OCI-LY1 (cell line): ENCODE data around the gene DFFB.

Experiments used
- H2AFZ ChIP-seq: fragments of 200-600 bp; sonication (generic), shearing (Covaris generic); 2 replicates; pipeline ENCODE4 v1.6.0; 2014; ENCODE audit warnings: antibody characterized with exemption, mild to moderate bottlenecking, low read length
- H3F3A ChIP-seq: fragments of 200-600 bp; sonication (generic), shearing (Covaris generic); 2 replicates; pipeline ENCODE4 v1.6.0; 2014; ENCODE audit warnings: mild to moderate bottlenecking, antibody characterized with exemption, low read length, moderate library complexity; ENCODE audit not compliant: insufficient read depth
- H3K27ac ChIP-seq: fragments of 200-600 bp; sonication (generic); 2 replicates; pipeline ENCODE4 v1.5.1; 2014; ENCODE audit warnings: low read length, mixed run types, mild to moderate bottlenecking, low read depth; ENCODE audit not compliant: poor library complexity, severe bottlenecking
- H3K27me3 ChIP-seq: fragments of 200-600 bp; sonication (generic); 2 replicates; pipeline ENCODE4 v1.6.0; 2014; ENCODE audit warnings: antibody characterized with exemption, mild to moderate bottlenecking, low read length, moderate library complexity; ENCODE audit not compliant: insufficient read depth
- H3K36me3 ChIP-seq: fragments of 200-600 bp; sonication (generic); 2 replicates; pipeline ENCODE4 v1.6.1; 2014; ENCODE audit warnings: mild to moderate bottlenecking, antibody characterized with exemption, low read length, moderate library complexity, mixed read lengths; ENCODE audit not compliant: insufficient read depth
- H3K4me1 ChIP-seq: fragments of 200-600 bp; sonication (generic); 2 replicates; pipeline ENCODE4 v1.5.1; 2014; ENCODE audit warnings: mild to moderate bottlenecking, low read length, moderate library complexity; ENCODE audit not compliant: insufficient read depth, severe bottlenecking
- H3K4me2 ChIP-seq: fragments of 200-600 bp; sonication (generic), shearing (Covaris generic); 2 replicates; pipeline ENCODE4 v1.6.1; 2014; ENCODE audit warnings: low read length
- H3K4me3 ChIP-seq: fragments of 200-600 bp; sonication (generic); 2 replicates; pipeline ENCODE4 v1.5.1; 2014; ENCODE audit warnings: low read length, low read depth, mild to moderate bottlenecking, mixed read lengths; ENCODE audit not compliant: poor library complexity, severe bottlenecking
- H3K79me2 ChIP-seq: fragments of 200-600 bp; shearing (Covaris generic); 2 replicates; pipeline ENCODE4 v1.6.1; 2016; ENCODE audit warnings: mixed run types, low read length, mixed read lengths; ENCODE audit not compliant: insufficient read depth
- H3K9ac ChIP-seq: fragments of 200-600 bp; sonication (generic), shearing (Covaris generic); 2 replicates; pipeline ENCODE4 v1.6.1; 2014; ENCODE audit warnings: mild to moderate bottlenecking, low read length, mixed read lengths
- H3K9me2 ChIP-seq: fragments of 200-600 bp; sonication (generic), shearing (Covaris generic); 2 replicates; pipeline ENCODE4 v1.6.1; 2014; ENCODE audit warnings: low read depth, mild to moderate bottlenecking, low read length, mixed read lengths
- H3K9me3 ChIP-seq: fragments of 200-600 bp; shearing (Covaris generic); 2 replicates; pipeline ENCODE4 v1.6.1; 2014; ENCODE audit warnings: low read length, mixed read lengths
- H4K20me1 ChIP-seq: fragments of 200-600 bp; sonication (generic), shearing (Covaris generic); 2 replicates; pipeline ENCODE4 v1.6.0; 2016; ENCODE audit warnings: mild to moderate bottlenecking, low read length; ENCODE audit not compliant: insufficient read depth
- EZH2 ChIP-seq: fragments of 200-600 bp; sonication (generic), shearing (Covaris generic); IDR thresholded peaks from 2 replicates; pipeline ENCODE4 v1.8.0; 2017; ENCODE audit warnings: borderline replicate concordance, mixed run types, mild to moderate bottlenecking, antibody characterized with exemption, low read length, moderate library complexity, mixed read lengths
- TF ChIP-seq, protein P1 (sequence below): fragments of 200-600 bp; sonication (generic), shearing (Covaris generic); IDR thresholded peaks from 2 replicates; pipeline ENCODE4 v1.5.1; 2017; ENCODE audit warnings: mild to moderate bottlenecking, antibody characterized with exemption, low read length, moderate library complexity, mixed read lengths

The DFFB gene

DNA sequence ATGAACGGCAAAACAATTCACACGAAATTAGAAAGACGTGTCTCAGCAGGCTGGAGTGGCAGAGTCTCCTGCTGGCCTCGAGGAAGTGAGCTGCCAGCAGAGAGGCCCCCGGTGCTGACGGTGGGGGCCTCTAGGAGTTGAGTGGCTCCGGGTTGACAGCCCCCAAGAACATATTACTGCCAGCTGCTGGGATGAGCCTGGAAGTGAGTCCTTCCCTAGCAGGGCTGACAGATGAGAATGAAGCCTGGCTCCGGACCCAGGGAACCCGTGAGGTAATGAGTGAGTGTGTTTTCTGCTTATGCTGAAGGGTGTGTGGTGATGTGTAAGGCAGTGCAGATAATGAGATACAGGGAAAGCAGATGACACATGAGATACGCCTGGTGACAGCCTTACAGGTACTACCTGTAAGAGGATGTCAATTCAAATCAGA lies 37.5 kb upstream of the DFFB start:
- Histone ChIP-seq H3K9me2 (no peaks in the 10 kb centered on the region), H3K9ac (no peak overlapping the region), H4K20me1 (no peaks in the 10 kb centered on the region), H3K79me2 (no peaks in the 10 kb centered on the region), H3K4me1 (no peaks in the 10 kb centered on the region), H3F3A (no peaks in the 10 kb centered on the region), H3K4me2 (no peak overlapping the region), H3K27ac (no peak overlapping the region), H2AFZ (no peak overlapping the region), H3K9me3 (no peaks in the 10 kb centered on the region), H3K4me3 (no peak overlapping the region), H3K27me3 (no peaks in the 10 kb centered on the region), H3K36me3 (peaks cover 50% of the 10 kb centered on the region)
- no peak for TF ChIP-seq EZH2
- TF ChIP-seq, protein P1, sequence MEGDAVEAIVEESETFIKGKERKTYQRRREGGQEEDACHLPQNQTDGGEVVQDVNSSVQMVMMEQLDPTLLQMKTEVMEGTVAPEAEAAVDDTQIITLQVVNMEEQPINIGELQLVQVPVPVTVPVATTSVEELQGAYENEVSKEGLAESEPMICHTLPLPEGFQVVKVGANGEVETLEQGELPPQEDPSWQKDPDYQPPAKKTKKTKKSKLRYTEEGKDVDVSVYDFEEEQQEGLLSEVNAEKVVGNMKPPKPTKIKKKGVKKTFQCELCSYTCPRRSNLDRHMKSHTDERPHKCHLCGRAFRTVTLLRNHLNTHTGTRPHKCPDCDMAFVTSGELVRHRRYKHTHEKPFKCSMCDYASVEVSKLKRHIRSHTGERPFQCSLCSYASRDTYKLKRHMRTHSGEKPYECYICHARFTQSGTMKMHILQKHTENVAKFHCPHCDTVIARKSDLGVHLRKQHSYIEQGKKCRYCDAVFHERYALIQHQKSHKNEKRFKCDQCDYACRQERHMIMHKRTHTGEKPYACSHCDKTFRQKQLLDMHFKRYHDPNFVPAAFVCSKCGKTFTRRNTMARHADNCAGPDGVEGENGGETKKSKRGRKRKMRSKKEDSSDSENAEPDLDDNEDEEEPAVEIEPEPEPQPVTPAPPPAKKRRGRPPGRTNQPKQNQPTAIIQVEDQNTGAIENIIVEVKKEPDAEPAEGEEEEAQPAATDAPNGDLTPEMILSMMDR, result no peak

DNA sequence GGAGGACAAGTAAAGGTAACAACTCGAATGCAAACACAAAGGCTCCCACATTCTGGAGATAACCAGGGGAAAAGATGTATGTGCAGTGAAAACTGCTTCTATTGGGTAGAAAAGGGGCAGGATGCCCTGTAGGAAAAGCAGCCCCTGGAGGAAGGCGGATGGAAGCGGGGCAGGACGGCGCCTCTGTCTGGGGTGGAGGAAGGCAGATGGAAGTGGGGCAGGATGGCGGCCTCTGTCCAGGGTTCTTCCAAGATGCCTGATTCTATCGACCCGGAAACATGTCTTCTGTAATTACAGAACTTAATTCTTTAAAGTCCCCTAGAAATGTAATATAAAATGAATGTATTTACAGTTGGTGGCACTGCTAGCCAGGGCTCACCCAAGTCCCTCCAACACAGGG lies 37.0 kb upstream of the DFFB start:
- H2AFZ ChIP-seq, result no peak overlapping the region
- no peak overlapping the region for H3K4me3 ChIP-seq
- no peaks in the 10 kb centered on the region for H4K20me1 ChIP-seq
- H3K27me3 ChIP-seq, result no peaks in the 10 kb centered on the region
- no peaks in the 10 kb centered on the region for H3K9me2 ChIP-seq
- H3K9ac ChIP-seq, result no peak overlapping the region
- no peaks in the 10 kb centered on the region for H3F3A ChIP-seq
- H3K27ac ChIP-seq, result no peak overlapping the region
- peaks cover 48% of the 10 kb centered on the region for H3K36me3 ChIP-seq
- no peaks in the 10 kb centered on the region for H3K4me1 ChIP-seq
- H3K4me2 ChIP-seq, result no peak overlapping the region
- no peaks in the 10 kb centered on the region for H3K79me2 ChIP-seq
- no peaks in the 10 kb centered on the region for H3K9me3 ChIP-seq
- TF ChIP-seq, protein P1, result no peak
- TF ChIP-seq EZH2, result no peak

DNA sequence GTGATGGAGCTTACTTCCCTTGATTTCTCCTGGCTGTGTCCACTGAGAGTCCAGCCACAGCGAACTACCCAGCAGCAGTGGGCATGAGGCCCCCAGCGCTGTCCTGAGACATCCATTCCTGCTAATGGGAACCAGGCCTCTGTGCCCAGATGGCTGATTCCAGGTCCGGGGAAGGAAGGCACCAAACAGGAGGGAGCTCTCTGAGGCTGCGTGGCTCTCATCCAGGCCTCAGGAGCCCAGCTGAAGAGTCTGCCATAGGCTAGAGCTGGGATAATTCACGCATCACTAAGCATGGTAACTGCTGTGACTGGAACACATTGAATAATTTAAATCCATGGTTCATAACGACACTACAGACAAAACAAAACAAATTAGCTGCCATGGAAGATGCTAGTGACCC lies 36.3 kb upstream of the DFFB start:
- Histone ChIP-seq H3K36me3 (peaks cover 53% of the 10 kb centered on the region), H3K27ac (no peak overlapping the region), H3K4me1 (no peaks in the 10 kb centered on the region)

More for the DNA sequence above, 36.3 kb upstream of the DFFB start:
- no peak overlapping the region for H2AFZ ChIP-seq
- H3K79me2 ChIP-seq, result no peaks in the 10 kb centered on the region
- no peaks in the 10 kb centered on the region for H3K27me3 ChIP-seq
- H3K4me3 ChIP-seq, result no peak overlapping the region
- no peak overlapping the region for H3K9ac ChIP-seq
- no peaks in the 10 kb centered on the region for H4K20me1 ChIP-seq
- no peak overlapping the region for H3K4me2 ChIP-seq
- H3K9me3 ChIP-seq, result no peaks in the 10 kb centered on the region
- H3F3A ChIP-seq, result no peaks in the 10 kb centered on the region
- H3K9me2 ChIP-seq, result no peaks in the 10 kb centered on the region
- TF ChIP-seq EZH2, result no peak
- TF ChIP-seq, protein P1, result no peak
